Hepatocyte (in vitro differentiated cells): ENCODE results near the gene CDS2. TPM values are rescaled to one million over a fixed set of nuclear protein-coding genes. Genes with fewer than 3 reads are reported as not detected.

Experiments used
- DNase-seq: peaks from one replicate; pipeline ENCODE4 v3.0.0-alpha.2; 2016; ENCODE audit warnings: low spot score
- H2AFZ ChIP-seq: fragments of 200-600 bp; sonication (generic); 2 replicates; pipeline ENCODE4 v1.6.0; 2016; ENCODE audit warnings: antibody characterized with exemption, mild to moderate bottlenecking
- H3K27ac ChIP-seq: fragments of 200-600 bp; sonication (generic); 2 replicates; pipeline ENCODE4 v1.5.1; 2016; ENCODE audit warnings: mild to moderate bottlenecking
- H3K27me3 ChIP-seq: fragments of 200-600 bp; sonication (generic); 2 replicates; pipeline ENCODE4 v1.6.1; 2016
- H3K36me3 ChIP-seq: fragments of 200-600 bp; sonication (generic); replicated peaks from 2 replicates; pipeline ENCODE4 v1.5.1; 2016; ENCODE audit warnings: low read depth; ENCODE audit not compliant: insufficient read depth
- H3K4me1 ChIP-seq: fragments of 200-600 bp; sonication (generic); 2 replicates; pipeline ENCODE4 v1.5.1; 2016; ENCODE audit warnings: mild to moderate bottlenecking, moderate library complexity; ENCODE audit not compliant: insufficient read depth
- H3K4me2 ChIP-seq: fragments of 200-600 bp; sonication (generic); 2 replicates; pipeline ENCODE4 v1.6.0; 2016
- H3K4me3 ChIP-seq: fragments of 200-600 bp; sonication (generic); 2 replicates; pipeline ENCODE4 v1.5.1; 2016; ENCODE audit warnings: mild to moderate bottlenecking
- H3K79me2 ChIP-seq: fragments of 200-600 bp; sonication (generic); 2 replicates; pipeline ENCODE4 v1.6.0; 2017; ENCODE audit warnings: mild to moderate bottlenecking
- H3K9me2 ChIP-seq: fragments of 200-600 bp; sonication (generic); replicated peaks from 2 replicates; pipeline ENCODE4 v1.6.0; 2017; ENCODE audit warnings: mild to moderate bottlenecking; ENCODE audit not compliant: insufficient read depth
- H3K9me3 ChIP-seq: fragments of 200-600 bp; sonication (generic); 2 replicates; pipeline ENCODE4 v1.5.1; 2016; ENCODE audit warnings: low read depth, mild to moderate bottlenecking
- H4K20me1 ChIP-seq: fragments of 200-600 bp; sonication (generic); 2 replicates; pipeline ENCODE4 v1.6.0; 2016; ENCODE audit warnings: mild to moderate bottlenecking; ENCODE audit not compliant: insufficient read depth, poor library complexity, severe bottlenecking
- EZH2 ChIP-seq: fragments of 200-600 bp; sonication (generic); IDR thresholded peaks from 2 replicates; pipeline ENCODE4 v1.6.1; 2016; ENCODE audit warnings: antibody characterized with exemption, mild to moderate bottlenecking, borderline replicate concordance
- EZH2phosphoT487 ChIP-seq: fragments of 200-600 bp; sonication (generic); IDR thresholded peaks from one replicate; pipeline ENCODE4 v1.6.1; 2018; ENCODE audit warnings: antibody characterized with exemption, mild to moderate bottlenecking, low read depth, moderate library complexity; ENCODE audit not compliant: unreplicated experiment, severe bottlenecking
- WGBS: methylation state at CpG from one replicate; pipeline ENCODE4 v1.1.6; 2016; ENCODE audit warnings: low lambda C conversion rate; ENCODE audit errors: missing lambda C conversion rate; 5-methylcytosine and 5-hydroxymethylcytosine counted together
- polyA plus RNA-seq: library from polyadenylated mRNA; unstranded; fragments of >200 nt; fragmentation: Nextera tagmentation; extraction: Ambion mirVana; gene quantifications from 2 replicates; pipeline ENCODE4 v1.2.1, GENCODE V29; 2016
- small RNA-seq: library from RNA; depleted of rRNA; stranded (forward); fragments of <200 nt; gene quantifications from one replicate; pipeline ENCODE3, GENCODE V24; 2014
- total RNA-seq: library from RNA; depleted of rRNA; stranded (reverse); fragments of >200 nt; gene quantifications from 2 replicates; pipeline ENCODE4 v1.2.3, GENCODE V29; 2014
- TF ChIP-seq, protein P1 (sequence below): fragments of 200-600 bp; sonication (generic); IDR thresholded peaks from 2 replicates; pipeline ENCODE4 v1.5.1; 2016; ENCODE audit warnings: antibody characterized with exemption, mild to moderate bottlenecking; ENCODE audit not compliant: poor library complexity

CDS2 gene
- total and polyA plus RNA-seq, 2 experiments from 2014 or later: 27.0 to 48.9 TPM

DNA sequence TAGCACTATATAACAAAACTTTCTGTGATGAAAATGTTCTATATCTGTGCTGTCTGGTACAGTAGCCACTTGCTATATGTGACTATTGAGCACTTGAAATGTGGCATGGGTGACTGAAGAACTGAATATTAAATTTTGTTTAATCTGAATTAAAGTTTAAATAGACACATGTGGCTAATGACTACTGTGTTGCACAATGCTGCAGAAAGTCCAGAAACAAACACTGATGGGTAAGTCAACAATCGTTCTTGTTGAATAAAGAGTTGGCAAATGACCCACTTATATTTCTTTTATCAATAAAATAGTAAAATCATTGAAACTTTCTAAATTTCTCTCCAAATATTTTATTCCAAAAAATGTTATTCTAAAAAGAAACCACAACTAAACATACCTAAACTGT, 108.2 kb downstream of the CDS2 start:
- Histone ChIP-seq H3K27ac (no peak overlapping the region), H3K79me2 (no peaks in the 10 kb centered on the region), H3K9me2 (no peaks in the 10 kb centered on the region), H4K20me1 (no peaks in the 10 kb centered on the region), H3K36me3 (no peaks in the 10 kb centered on the region), H2AFZ (no peak overlapping the region), H3K4me2 (no peak overlapping the region), H3K9me3 (no peaks in the 10 kb centered on the region), H3K4me1 (no peaks in the 10 kb centered on the region), H3K27me3 (no peaks in the 10 kb centered on the region), H3K4me3 (no peak overlapping the region)
- WGBS: 84% methylated on average over 1 of the region's 1 CpG
- DNase-seq: no peak
- TF ChIP-seq, protein P1, sequence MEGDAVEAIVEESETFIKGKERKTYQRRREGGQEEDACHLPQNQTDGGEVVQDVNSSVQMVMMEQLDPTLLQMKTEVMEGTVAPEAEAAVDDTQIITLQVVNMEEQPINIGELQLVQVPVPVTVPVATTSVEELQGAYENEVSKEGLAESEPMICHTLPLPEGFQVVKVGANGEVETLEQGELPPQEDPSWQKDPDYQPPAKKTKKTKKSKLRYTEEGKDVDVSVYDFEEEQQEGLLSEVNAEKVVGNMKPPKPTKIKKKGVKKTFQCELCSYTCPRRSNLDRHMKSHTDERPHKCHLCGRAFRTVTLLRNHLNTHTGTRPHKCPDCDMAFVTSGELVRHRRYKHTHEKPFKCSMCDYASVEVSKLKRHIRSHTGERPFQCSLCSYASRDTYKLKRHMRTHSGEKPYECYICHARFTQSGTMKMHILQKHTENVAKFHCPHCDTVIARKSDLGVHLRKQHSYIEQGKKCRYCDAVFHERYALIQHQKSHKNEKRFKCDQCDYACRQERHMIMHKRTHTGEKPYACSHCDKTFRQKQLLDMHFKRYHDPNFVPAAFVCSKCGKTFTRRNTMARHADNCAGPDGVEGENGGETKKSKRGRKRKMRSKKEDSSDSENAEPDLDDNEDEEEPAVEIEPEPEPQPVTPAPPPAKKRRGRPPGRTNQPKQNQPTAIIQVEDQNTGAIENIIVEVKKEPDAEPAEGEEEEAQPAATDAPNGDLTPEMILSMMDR: no peak
- TF ChIP-seq EZH2 (no peak), EZH2phosphoT487 (no peak)

Small RNA genes lying within 50 kb of the gene (small RNA-seq; reads per million reads assigned to genes)
- gene RF00019 (not detected), gene RF00568 (not detected), gene RNA5SP474 (not detected)

Other genes with a start within 250 kb of the CDS2 start
- 11.3 and 13.3 TPM in 2 replicates for gene SLC23A2, start 125.5 kb upstream of the CDS2 start, total RNA-seq
- 8.2 and 9.0 TPM in 2 replicates for gene SLC23A2, start 125.5 kb upstream of the CDS2 start, polyA plus RNA-seq
- 116 and 117 TPM in 2 replicates for gene TMEM230, start 13.9 kb upstream of the CDS2 start, total RNA-seq
- gene TMEM230, start 13.9 kb upstream of the CDS2 start, polyA plus RNA-seq: 130 and 136 TPM in 2 replicates
- gene PCNA, start 7.0 kb upstream of the CDS2 start, total RNA-seq: 83.3 and 85.6 TPM in 2 replicates
- gene PCNA, start 7.0 kb upstream of the CDS2 start, polyA plus RNA-seq: 38.0 and 47.2 TPM in 2 replicates
- gene PROKR2, start 189.9 kb downstream of the CDS2 start, total RNA-seq: not detected in 2 replicates
- gene PROKR2, start 189.9 kb downstream of the CDS2 start, polyA plus RNA-seq: not detected in 2 replicates